ENCODE measurements around the gene SH3GL1.

Gene SH3GL1

GRCh38 chr19:4396949-4397783 is 3.2 kb downstream of the SH3GL1 start:
- no peak for DNase-seq

- DNase-seq = no peak
Observed at GRCh38 chr19:4393947-4394590, 6.3 kb downstream of the SH3GL1 start.

GRCh38 chr19:4391701-4392483 is 8.5 kb downstream of the SH3GL1 start:
- DNase-seq = no peak

GRCh38 chr19:4391306-4391693 is 9.0 kb downstream of the SH3GL1 start:
- no peak for DNase-seq

- DNase-seq = peak; percentile 61
Observed at GRCh38 chr19:4390567-4391305, 9.6 kb downstream of the SH3GL1 start.

- DNase-seq = no peak
Observed at GRCh38 chr19:4390017-4390566, 10.3 kb downstream of the SH3GL1 start.

GRCh38 chr19:4389511-4390016 is 10.8 kb downstream of the SH3GL1 start:
- no peak for DNase-seq

GRCh38 chr19:4389064-4389375 is 11.3 kb downstream of the SH3GL1 start:
- DNase-seq = no peak

GRCh38 chr19:4388337-4389063 is 11.8 kb downstream of the SH3GL1 start:
- DNase-seq = no peak

- DNase-seq = no peak
Observed at GRCh38 chr19:4386041-4386782, 14.1 kb downstream of the SH3GL1 start.

- DNase-seq = no peak
Observed at GRCh38 chr19:4385291-4386040, 14.9 kb downstream of the SH3GL1 start.

GRCh38 chr19:4380254-4380727 is 20.1 kb downstream of the SH3GL1 start:
- DNase-seq = no peak

- DNase-seq = peak; percentile 8
Observed at GRCh38 chr19:4379383-4380253, 20.7 kb downstream of the SH3GL1 start.

GRCh38 chr19:4378886-4379285 is 21.5 kb downstream of the SH3GL1 start:
- DNase-seq = no peak

- DNase-seq = no peak
Observed at GRCh38 chr19:4376991-4377781, 23.2 kb downstream of the SH3GL1 start.

GRCh38 chr19:4376671-4376990 is 23.7 kb downstream of the SH3GL1 start:
- no peak for DNase-seq

GRCh38 chr19:4376028-4376670 is 24.2 kb downstream of the SH3GL1 start:
- peak; percentile 67 for DNase-seq
